CD1c-positive myeloid dendritic cell (primary cell): ENCODE results near the gene EXOC3.

ENCODE experiments used
- DNase-seq: peaks from one replicate; pipeline ENCODE4 v3.0.0-alpha.2; 2016; ENCODE audit errors: extremely low spot score

EXOC3 gene

GRCh38 chr5:456351-457194 lies 13.6 kb downstream of the EXOC3 start:
- no peak for DNase-seq

GRCh38 chr5:457195-457961 lies 14.4 kb downstream of the EXOC3 start:
- DNase-seq = no peak

- DNase-seq = peak; percentile 72
These were observed 15.8 kb downstream of the EXOC3 start for GRCh38 chr5:458547-459353.

- no peak for DNase-seq
These were observed 16.7 kb downstream of the EXOC3 start for GRCh38 chr5:459562-460272.

- no peak for DNase-seq
These were observed 17.3 kb downstream of the EXOC3 start for GRCh38 chr5:460273-460625.

GRCh38 chr5:462051-462481 lies 19.1 kb downstream of the EXOC3 start:
- no peak for DNase-seq

- DNase-seq = no peak
These were observed 20.3 kb downstream of the EXOC3 start for GRCh38 chr5:463301-463700.

GRCh38 chr5:463952-464351 lies 21.0 kb downstream of the EXOC3 start:
- peak; percentile 98 for DNase-seq

GRCh38 chr5:464446-464842 lies 21.5 kb downstream of the EXOC3 start:
- DNase-seq = no peak

GRCh38 chr5:464843-465590 lies 22.0 kb downstream of the EXOC3 start:
- DNase-seq = no peak

GRCh38 chr5:465591-466403 lies 22.8 kb downstream of the EXOC3 start:
- DNase-seq = no peak

- DNase-seq = no peak
These were observed 23.8 kb downstream of the EXOC3 start for GRCh38 chr5:466661-467310.

GRCh38 chr5:468401-468800 lies 25.4 kb downstream of the EXOC3 start:
- DNase-seq = no peak

- DNase-seq = no peak
These were observed 26.9 kb downstream of the EXOC3 start for GRCh38 chr5:469752-470483.

GRCh38 chr5:470961-471749 lies 28.2 kb downstream of the EXOC3 start:
- DNase-seq = no peak

- peak; percentile 50 for DNase-seq
These were observed 28.7 kb downstream of the EXOC3 start for GRCh38 chr5:471750-472058.

- peak; percentile 17 for DNase-seq
These were observed 29.2 kb downstream of the EXOC3 start for GRCh38 chr5:472076-472655.
